A549 (cell line): Measurements from ENCODE around the gene TWIST2.

Experiments used
- CHD2 ChIP-seq: fragments of 150-350 bp; IDR thresholded peaks from 2 replicates; pipeline ENCODE4 v1.6.1; 2014; ENCODE audit warnings: low read length; ENCODE audit not compliant: partially characterized antibody
- CTCF ChIP-seq: fragments of >200 bp; sonication (Bioruptor Twin); formaldehyde crosslinking; IDR thresholded peaks from 3 replicates; pipeline ENCODE4 v1.5.1; 2016
- EP300 ChIP-seq, 2 experiments: fragments of >200 bp; sonication (Bioruptor Twin); formaldehyde crosslinking; IDR thresholded peaks; 2 replicates in 1 of 2; 3 replicates in 1 of 2; pipeline ENCODE4 v1.6.1; 2016 to 2017
- MAFK ChIP-seq: fragments of 450-650 bp; IDR thresholded peaks from 2 replicates; pipeline ENCODE4 v1.6.1; 2014; ENCODE audit not compliant: partially characterized antibody
- PHF8 ChIP-seq: fragments of 200-600 bp; sonication (generic); IDR thresholded peaks from 2 replicates; pipeline ENCODE4 v1.6.1; 2016; ENCODE audit warnings: low read depth, mild to moderate bottlenecking, antibody characterized with exemption, moderate library complexity, borderline replicate concordance
- REST ChIP-seq: fragments of 200-600 bp; sonication (generic); IDR thresholded peaks from 2 replicates; pipeline ENCODE4 v1.6.1; 2016; ENCODE audit warnings: antibody characterized with exemption, mild to moderate bottlenecking, moderate library complexity

GRCh38 chr2:238938003-238938400 lies 90.1 kb downstream of the TWIST2 start:
- TF ChIP-seq CTCF = no peak
- no peak for TF ChIP-seq CHD2
- no peak for TF ChIP-seq EP300 (IDR thresholded peaks at IDR 0.05)
- no peak for TF ChIP-seq MAFK
- TF ChIP-seq REST = no peak
- no peak for TF ChIP-seq PHF8
